ENCODE measurements around the gene ST6GAL1.
"Not testable (repeated sequence)": the region's sequence is repeated elsewhere in the genome, so short reads cannot be mapped to it uniquely, and the experiment has no call there.

The ST6GAL1 gene

DNA sequence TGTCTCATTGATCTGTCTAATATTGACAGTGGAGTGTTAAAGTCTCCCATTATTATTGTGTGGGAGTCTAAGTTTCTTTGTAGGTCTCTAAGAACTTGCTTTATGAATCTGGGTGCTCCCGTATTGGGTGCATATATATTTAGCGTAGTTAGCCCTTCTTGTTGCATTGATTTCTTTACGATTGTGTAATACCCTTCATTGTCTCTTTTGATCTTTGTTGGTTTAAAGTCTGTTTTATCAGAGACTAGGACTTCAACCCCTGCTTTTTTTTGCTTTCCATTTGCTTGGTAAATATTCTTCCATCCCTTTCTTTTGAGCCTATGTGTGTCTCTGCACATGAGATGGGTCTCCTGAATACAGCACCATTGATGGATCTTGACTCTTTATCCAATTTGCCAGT is 23.3 kb upstream of the ST6GAL1 start:
- in situ Hi-C loops (cut with HindIII; ENCODE audit: low pct_ligation_motif_present, low pct_unique_long_range_greater_than_20kb, low sequenced_read_pairs); DNase-seq: not testable (repeated sequence)

DNA sequence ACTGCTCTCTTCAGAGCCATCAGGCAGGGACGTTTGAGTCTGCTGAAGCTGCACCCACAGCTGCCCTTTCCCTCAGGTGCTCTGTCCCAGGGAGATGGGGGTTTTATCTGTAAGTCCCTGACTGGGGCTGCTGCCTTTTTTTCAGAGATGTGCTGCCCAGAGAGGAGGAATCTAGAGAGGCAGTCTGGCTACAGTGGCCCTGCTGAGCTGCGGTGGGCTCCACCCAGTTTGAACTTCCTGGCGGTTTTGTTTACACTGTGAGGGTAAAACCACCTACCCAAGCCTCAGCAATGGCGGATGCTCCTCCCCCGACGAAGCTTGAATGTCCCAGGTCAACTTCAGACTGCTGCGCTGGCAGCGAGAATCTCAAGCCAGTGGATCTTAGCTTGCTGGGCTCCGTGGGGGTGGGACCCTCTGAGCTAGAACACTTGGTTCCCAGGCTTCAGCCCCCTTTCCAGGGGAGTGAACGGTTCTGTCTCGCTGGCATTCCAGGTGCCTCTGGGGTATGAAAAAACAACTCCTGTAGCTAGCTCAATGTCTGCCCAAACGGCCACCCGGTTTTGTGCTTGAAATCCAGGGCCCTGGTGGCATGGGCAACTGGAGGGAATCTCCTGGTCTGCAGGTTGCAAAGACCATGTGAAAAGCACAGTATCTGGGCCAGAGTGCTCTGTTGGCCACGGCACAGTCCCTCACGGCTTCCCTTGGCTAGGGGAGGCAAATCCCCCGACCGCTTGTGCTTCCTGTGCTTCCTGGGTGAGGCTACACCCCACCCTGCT is 21.1 kb upstream of the ST6GAL1 start:
- in situ Hi-C loops (cut with HindIII; ENCODE audit: low pct_ligation_motif_present, low pct_unique_long_range_greater_than_20kb, low sequenced_read_pairs) = no loop called here
- no peak for DNase-seq

DNA sequence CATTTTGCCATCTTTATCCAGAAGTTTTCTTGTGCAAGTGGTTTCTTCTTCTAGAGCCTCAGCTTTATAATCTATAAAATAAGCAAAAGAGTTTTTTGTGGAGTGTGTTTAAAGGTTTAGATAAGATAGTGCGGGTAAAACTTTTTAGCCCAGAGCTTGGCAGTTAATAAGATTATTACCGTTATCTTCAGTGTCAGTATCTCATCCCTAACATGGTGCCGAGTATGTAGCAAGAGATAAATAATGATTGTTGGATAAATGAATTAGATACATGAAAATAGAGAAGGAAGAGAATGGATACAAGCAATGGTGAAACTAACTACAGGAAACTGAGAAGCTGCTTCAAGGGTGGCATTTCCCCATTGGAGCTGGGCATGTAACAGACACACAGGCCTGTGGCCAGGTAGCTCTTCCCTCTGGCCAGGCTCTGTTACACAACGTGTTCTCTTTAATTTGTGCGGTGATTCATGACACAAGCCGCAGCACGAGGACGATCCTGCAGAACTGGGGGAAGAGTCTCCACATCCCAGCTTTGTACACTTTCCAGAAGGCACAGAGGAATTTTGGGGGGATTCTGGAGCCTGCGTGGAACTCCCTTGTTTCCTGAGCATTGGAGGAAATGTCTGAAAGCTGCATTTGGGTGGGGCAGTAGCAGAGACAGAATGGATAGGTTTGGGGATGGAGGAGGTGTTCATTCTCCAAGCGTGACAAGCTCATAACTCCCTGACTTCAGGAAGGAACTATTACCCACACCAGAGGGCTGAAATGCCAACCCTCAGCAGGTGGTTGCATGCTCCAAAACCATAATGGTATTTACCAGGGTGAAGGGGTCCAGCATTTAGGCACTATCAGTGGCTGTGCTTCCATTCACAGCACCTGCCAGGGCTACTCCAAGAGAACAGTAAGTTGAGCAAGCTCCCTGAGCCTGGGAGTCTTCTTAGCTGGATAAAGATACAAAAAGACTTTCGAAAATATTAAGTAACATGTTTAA is 14.2 kb upstream of the ST6GAL1 start:
- DNase-seq = no peak
- in situ Hi-C loops (cut with HindIII; ENCODE audit: low pct_ligation_motif_present, low pct_unique_long_range_greater_than_20kb, low sequenced_read_pairs) = no loop called here

DNA sequence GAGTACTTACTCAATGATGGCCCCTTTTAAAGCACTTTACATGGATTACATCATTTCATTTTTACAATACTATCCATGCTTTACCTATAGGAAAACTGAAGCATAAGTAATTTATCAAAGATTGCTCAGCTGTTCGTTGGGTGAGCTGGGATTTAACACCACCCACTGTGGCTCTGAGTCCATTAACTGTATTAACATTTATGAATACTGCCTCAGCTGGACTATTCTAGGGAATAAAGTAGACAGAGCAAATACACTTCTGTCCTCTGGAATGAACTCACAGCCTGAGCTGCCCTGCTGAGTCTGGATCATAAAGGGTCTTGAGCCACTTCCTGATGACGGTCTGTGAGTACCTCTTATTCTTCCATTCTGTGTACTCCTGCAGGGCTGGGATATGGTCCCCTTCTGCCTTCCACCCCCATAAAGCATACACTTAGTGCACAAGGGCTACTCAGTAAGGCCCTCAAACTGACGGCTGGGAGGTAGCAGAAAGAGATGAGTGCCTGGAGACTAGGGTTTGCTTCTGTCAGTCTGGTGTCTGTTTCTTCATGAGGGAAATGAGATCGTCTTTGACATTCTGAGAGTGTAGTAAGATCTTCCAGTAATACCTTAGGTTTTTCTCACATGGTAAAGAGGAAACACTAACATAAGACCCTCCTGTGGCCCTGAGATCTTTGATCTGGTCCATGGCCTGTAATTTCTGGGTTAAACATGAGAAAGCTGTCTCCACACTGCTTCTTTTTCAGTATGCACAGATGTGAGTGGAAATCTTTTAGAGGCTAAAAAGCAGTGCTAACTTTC is 12.6 kb upstream of the ST6GAL1 start:
- DNase-seq = no peak
- in situ Hi-C loops (cut with HindIII; ENCODE audit: low pct_ligation_motif_present, low pct_unique_long_range_greater_than_20kb, low sequenced_read_pairs) = no loop called here

DNA sequence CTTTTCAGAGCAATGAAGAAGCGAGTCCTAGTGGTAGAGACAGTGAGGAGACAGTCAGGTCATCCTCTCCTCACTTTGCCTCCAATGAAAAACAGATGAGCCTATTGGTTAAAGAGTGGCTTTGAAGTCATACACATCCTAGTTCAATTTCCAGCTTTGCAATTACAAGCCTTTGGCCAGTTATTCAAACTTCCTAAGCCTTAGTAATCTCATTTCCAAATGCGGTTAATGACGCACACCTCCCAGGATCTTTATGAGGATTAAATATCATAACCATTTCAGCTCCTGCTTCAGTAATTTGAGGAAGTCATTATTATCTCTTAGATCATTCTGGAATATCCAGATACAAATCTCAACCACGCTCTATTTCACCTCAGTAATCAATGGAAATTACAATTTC is 10.0 kb upstream of the ST6GAL1 start:
- no peak for DNase-seq
- in situ Hi-C loops (cut with HindIII; ENCODE audit: low pct_ligation_motif_present, low pct_unique_long_range_greater_than_20kb, low sequenced_read_pairs) = no loop called here

DNA sequence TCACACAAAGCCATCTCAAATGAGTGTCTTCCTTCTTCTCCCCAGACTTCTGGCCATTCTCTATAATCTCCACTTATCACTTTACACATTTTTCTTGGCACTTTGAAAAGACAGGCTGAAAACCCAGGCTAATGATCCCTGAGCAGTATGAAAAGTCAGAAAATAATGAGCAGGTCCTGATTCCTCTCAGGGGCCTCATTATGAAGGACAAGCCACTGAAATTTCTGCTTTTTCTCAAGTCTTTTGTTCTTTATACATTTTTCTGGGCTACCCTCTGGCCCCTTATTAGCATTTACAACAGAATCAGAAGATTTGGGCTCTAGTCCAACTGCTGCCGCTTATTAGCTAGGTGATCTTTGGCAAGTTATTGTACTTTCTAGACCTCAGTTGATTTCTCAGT is 9.5 kb upstream of the ST6GAL1 start:
- DNase-seq = no peak
- in situ Hi-C loops (cut with HindIII; ENCODE audit: low pct_ligation_motif_present, low pct_unique_long_range_greater_than_20kb, low sequenced_read_pairs) = no loop called here

DNA sequence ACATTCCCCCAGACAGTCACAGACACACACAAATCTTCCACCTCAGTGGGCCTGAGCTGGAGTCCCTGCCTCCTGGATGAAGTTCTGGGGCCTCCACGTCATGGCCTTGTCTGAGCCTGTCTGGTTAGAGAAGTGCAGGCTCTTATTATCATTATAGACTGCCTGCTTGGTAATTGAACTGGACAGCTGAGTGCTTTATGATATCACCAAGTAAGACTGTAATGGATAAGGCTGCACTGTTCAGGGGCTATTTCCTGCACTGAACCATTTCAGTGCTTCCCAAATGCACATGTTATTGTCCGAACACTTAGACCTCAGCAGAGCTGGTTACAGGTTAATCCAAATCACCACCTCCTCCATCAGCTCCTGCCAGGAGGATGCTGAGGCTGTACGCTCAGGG is 8.7 kb upstream of the ST6GAL1 start:
- no peak for DNase-seq
- in situ Hi-C loops (cut with HindIII; ENCODE audit: low pct_ligation_motif_present, low pct_unique_long_range_greater_than_20kb, low sequenced_read_pairs) = no loop called here

DNA sequence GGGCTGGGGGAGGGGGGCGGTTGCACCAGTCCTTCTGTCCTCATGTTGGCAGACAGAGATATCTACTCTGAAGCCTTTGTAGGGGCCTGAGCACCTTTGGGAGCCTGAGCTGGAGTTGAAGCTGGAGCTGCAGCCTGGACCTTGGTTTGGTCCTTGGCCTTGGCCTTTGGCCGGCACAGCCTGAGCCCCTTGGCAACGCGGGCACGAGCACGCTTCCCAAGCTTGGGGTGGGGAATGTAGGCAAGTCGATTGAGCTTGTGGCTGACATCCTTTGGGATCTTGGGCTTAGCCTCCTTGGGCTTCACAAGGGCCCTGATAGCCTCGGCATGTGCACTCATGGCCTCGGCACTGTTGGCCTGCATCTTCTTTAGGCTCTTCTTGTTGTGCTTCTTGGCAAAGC is 8.1 kb upstream of the ST6GAL1 start:
- in situ Hi-C loops (cut with HindIII; ENCODE audit: low pct_ligation_motif_present, low pct_unique_long_range_greater_than_20kb, low sequenced_read_pairs) = no loop called here
- DNase-seq = no peak

DNA sequence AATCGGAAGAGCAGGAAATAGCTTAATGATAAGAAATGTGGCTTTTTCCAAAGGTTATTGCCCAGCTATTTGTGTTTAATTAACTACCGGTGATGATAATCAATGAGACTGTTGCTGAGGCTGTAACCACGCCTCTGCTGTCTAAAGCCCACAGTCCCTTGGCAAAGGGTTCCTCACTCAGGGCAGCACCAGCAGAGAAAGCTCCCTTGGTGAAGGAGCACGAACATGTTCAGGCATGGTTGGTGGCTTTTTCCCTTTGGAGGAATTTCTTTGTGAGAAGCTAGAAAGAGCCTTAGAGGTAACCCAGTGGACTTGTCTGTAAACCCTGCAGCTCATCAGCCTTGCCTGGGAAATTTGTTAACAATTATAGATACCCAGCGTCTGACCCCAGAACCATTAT is 7.5 kb upstream of the ST6GAL1 start:
- no peak for DNase-seq
- in situ Hi-C loops (cut with HindIII; ENCODE audit: low pct_ligation_motif_present, low pct_unique_long_range_greater_than_20kb, low sequenced_read_pairs) = no loop called here

DNA sequence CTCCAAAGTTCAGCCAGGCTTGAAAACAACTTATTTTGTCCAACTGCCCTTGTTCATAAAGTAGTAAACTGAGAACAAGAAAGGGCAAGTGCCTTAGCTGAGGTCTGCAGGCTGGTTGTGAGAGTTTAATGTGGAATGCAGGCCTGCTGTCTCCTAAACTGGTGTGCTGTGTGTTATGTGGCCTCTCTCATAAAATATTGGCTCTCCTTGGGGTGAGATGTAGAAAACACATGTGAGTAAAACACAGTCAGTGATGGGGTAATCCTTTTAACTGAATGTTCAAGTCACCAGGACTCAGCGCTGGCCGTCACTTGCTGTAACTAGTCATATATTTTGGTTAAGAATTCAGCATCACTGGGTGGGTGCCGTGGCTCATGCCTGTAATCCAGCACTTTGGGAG is 7.1 kb upstream of the ST6GAL1 start:
- no peak for DNase-seq
- in situ Hi-C loops (cut with HindIII; ENCODE audit: low pct_ligation_motif_present, low pct_unique_long_range_greater_than_20kb, low sequenced_read_pairs) = no loop called here

DNA sequence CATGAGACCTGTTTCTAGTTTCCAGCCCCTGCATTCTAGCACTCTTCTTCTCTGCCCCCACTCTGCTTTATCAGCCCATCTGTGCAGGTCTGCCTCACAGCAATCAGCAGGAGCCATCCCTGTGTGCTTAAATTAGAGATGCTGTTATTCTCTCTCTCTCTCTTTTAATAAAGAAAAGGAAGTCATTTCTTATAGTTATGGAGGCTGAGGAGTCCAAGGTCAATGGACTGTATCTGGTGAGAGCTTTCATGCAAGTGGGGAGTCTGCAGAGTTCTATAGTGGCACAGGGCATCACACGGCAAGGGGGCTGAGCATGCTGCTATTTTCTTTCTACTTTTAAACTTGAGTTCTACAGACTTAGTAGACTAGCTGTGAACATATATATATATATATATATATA is 4.5 kb upstream of the ST6GAL1 start:
- no peak for DNase-seq
- in situ Hi-C loops (cut with HindIII; ENCODE audit: low pct_ligation_motif_present, low pct_unique_long_range_greater_than_20kb, low sequenced_read_pairs) = no loop called here

DNA sequence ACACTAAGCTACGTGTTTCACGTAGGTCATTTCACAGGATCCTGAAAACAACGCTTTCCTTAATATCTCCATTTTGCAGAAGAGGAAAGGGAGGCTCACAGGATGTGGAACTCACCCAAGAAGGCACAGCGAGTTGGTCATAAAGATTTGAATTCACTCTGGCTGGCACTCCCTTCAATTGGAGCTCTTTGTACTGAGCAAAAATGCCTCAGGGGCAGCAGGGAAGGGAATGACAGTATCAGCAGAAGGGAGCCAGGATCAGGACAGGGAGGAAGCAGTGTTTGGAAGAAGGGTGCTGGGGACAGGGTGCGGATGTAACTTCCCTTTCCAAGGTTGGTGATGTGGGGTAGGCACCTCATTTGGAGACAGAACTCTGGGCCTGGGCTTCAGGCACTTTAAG is 1.1 kb upstream of the ST6GAL1 start:
- no peak for DNase-seq
- in situ Hi-C loops (cut with HindIII; ENCODE audit: low pct_ligation_motif_present, low pct_unique_long_range_greater_than_20kb, low sequenced_read_pairs) = no loop called here

DNA sequence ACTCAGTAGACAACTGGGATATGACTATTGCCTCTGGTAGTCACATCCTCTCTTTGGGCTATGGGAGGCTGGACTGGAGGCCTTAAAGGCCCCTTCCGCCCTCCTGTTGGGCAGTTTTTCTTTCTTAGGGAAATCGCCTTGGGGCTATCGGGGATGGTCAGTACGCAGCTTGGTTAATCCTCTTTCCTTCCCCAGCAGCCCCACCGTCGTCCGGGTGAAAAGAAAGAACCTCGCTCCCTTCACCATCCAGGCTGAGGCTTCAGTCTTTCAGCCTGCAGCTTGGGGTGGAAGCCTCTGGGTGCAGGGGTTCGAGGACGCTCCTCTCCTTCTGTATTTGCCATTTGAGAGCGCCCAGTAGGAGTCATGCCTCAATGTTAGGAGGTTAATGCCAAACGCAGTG is 641 bp upstream of the ST6GAL1 start:
- in situ Hi-C loops (cut with HindIII; ENCODE audit: low pct_ligation_motif_present, low pct_unique_long_range_greater_than_20kb, low sequenced_read_pairs) = no loop called here

DNA sequence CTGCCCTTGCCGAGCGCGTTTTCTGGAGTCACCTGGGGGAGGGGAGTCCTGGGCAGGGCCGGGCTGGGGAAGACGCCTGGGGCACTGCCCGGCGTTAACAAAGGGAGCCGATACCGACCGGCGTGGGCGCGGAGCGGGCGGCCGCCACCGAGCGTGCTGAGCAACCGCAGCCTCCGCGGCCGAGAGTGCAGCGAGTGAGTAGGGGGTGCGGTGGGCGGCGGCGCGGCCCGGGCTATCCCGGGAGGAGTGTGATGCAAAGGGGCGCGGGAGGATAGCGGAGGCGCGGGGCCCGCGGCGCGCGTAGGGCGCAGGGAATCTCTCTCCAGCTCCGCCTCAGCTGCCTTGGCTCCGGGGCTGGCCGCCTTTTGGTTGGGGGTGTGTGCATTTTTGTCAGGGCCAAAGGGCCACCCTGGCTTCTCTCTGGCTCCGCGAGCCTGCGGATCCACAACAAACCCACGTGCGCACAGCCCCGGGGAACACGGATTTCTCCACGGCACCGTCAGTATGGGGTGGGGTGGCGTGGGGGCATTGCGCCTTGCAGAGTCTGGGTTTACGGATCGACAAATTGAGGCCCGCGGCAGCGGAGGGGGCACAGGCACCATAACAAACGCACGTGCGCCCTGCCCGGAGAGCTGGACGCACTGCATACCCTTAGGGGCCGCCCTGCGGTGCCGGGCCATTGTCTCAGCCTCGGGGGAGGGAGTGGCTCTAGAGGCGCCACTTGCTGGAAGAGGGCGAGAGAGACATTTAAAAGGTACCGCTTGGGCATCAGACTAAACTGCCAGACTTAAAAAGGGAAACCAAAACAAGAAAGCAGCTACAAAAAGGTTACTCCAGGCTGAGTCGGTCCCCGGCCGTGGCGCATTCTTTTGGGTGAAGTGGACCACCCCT is 560 bp downstream of the ST6GAL1 start:
- in situ Hi-C loops (cut with HindIII; ENCODE audit: low pct_ligation_motif_present, low pct_unique_long_range_greater_than_20kb, low sequenced_read_pairs) = no loop called here

More for the DNA sequence above, 641 bp upstream of the ST6GAL1 start:
- DNase-seq = no peak

DNA sequence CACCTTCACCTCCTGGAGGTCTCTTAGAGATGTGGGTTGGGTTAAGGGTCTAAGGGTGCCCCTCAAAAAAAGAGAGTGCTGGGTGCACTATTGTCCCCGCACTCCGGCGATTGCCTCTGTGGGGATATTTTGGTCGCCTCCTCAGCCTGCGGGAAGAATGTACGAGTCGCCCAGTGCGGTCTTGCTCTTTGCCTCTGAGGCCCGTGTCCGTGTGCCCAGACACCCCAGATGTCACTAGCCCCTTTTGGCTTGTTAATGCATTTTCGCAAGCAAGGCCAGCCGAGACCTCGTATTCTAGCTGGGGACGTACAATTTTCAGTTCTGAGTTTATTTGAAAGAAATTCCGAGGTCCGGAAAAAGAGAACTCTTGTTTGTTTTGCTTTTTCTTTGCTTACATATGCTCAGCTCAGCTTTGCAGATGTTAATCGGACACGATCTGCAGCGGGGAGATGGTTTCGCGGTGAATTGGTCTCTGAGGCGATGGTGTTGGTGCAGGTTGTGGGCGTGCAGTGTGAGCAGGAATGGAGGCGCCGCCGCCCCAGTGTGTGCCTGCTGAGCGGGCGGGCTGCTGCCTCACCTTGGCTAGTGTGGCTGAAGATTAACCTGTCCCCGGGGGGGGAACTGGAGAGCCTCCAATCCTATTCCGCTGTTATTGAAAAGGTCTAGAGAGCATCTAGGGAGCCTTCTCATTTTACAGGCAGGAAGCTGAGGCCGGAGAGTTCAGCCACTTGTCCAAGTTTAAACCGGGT is 1.4 kb downstream of the ST6GAL1 start:
- peak; percentile 36 for DNase-seq
- in situ Hi-C loops (cut with HindIII; ENCODE audit: low pct_ligation_motif_present, low pct_unique_long_range_greater_than_20kb, low sequenced_read_pairs) = no loop called here

More for the DNA sequence above, 560 bp downstream of the ST6GAL1 start:
- peak; percentile 55 for DNase-seq

DNA sequence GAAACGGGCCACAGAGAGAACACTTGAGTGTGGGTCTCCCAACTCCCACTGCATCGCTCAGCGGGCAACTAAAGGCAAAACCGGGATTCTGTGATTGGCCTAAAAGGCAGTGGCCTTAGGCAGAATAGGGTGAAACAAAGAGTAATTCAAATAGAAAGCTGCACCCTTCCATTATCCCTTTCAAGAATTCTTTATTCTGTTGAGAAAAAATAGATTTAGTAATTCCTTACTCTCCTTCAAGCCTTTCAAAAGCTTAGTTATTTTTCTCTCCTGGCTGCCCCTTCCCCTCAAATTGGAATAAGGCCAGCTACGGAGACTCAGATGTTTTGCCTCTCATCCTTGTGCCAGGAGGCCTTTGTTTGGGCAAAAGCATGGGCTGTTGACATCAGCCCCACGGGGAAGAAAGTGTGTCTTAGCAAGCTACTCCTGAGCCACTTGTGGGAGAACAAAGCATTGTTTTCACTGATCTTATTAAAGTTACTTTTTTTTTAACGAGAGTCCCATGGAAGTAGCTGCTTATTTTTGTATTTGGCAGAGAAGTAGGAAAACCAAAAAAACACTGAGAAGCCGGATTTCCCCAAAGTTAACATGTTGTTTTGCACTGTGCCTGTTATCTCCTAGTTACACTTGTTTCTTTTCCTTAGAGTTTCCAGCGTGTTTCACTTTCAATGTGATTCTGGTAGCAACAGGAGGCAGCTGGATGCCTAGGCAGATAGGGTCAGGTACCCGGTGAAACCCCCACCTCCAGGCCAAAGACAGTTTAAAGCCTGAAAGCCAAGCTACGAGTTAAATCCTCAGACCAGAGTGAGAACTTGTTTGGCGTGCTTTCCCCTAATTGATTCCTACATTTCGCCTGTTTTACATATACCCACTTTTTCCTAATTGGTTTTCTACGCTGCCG is 2.2 kb downstream of the ST6GAL1 start:
- in situ Hi-C loops (cut with HindIII; ENCODE audit: low pct_ligation_motif_present, low pct_unique_long_range_greater_than_20kb, low sequenced_read_pairs) = no loop called here
- DNase-seq = no peak
